GM10847 (cell line): ENCODE data around the gene NDUFA13.

ENCODE experiments used
- POLR2A ChIP-seq: IDR thresholded peaks from 2 replicates; pipeline ENCODE4 v1.6.1; 2011; ENCODE audit not compliant: insufficient read length; ENCODE audit errors: extremely low read depth

The NDUFA13 gene

DNA sequence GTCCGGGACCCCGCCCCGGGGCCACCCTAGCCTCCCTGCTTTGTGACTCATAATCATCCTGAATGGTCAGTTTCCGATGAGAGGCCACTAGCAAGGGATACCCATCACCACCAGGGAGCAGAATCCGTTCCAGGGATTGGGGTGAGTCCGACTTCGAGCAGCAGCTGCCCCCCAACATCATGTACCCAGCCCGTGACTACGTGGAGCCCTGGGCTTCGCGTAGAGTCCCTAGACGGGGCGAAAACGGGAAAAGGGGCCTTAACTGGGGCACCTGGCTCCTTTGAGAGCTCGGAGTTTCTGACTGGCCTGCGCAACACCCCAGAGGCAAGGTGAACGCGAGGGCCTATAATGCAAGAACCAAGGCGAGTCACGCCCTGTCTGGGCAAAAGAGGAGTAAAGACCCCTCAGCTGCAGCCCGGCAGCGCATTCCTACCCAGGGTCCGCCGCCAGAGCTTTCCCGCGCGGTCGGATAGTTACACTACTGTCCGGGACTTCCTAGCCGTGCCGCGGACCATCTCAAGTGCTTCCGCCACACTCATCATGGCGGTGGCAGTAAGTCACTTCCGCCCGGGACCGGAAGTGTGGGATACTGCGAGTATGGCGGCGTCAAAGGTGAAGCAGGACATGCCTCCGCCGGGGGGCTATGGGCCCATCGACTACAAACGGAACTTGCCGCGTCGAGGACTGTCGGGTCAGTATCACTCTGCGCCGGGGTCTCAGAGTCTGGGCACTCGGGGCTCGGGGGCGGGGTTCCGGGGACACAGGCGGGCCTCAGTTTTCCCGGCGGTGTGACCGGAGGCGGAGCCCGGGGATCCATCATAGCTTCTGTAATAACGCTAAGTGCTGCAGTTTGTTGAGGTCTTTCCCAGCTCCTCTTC lies at the start of gene NDUFA13:
Gene NDUFA13 (plus strand): TSS at position 584 of the 878 bp plus-strand sequence. CDS start 14 bp downstream, at position 598.
- peak; percentile 91 for TF ChIP-seq POLR2A

GRCh38 chr19:19468424-19469050 lies 47.5 kb upstream of the NDUFA13 start:
- no peak for TF ChIP-seq POLR2A

- no peak for TF ChIP-seq POLR2A
These were observed 45.4 kb upstream of the NDUFA13 start for GRCh38 chr19:19470579-19470978.

GRCh38 chr19:19471682-19472081 lies 44.3 kb upstream of the NDUFA13 start:
- no peak for TF ChIP-seq POLR2A

- no peak for TF ChIP-seq POLR2A
These were observed 40.8 kb upstream of the NDUFA13 start for GRCh38 chr19:19475015-19475765.

GRCh38 chr19:19475849-19476828 lies 39.9 kb upstream of the NDUFA13 start:
- no peak for TF ChIP-seq POLR2A

GRCh38 chr19:19477705-19478383 lies 38.2 kb upstream of the NDUFA13 start:
- no peak for TF ChIP-seq POLR2A

DNA sequence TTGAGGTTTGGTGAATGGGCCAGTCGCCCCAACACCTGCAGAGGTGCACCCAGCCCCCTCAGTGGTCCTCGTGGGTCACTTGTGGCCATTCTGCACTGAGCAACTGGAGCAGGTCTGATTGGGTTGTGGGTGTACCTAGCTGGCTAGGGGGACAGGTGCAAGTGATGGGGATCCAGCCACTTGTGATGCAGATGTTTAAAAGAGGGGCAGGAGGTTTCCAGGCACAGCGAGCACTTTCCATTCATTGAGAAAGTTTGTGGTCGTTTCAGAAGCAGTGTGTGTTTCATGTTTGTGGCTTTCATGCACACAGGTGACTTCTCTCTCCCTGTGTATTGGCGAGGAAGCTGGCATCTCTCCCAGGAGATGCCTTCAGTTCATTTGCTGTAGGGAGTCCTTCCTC lies 35.3 kb upstream of the NDUFA13 start:
- no peak for TF ChIP-seq POLR2A

GRCh38 chr19:19482809-19483596 lies 33.0 kb upstream of the NDUFA13 start:
- no peak for TF ChIP-seq POLR2A

DNA sequence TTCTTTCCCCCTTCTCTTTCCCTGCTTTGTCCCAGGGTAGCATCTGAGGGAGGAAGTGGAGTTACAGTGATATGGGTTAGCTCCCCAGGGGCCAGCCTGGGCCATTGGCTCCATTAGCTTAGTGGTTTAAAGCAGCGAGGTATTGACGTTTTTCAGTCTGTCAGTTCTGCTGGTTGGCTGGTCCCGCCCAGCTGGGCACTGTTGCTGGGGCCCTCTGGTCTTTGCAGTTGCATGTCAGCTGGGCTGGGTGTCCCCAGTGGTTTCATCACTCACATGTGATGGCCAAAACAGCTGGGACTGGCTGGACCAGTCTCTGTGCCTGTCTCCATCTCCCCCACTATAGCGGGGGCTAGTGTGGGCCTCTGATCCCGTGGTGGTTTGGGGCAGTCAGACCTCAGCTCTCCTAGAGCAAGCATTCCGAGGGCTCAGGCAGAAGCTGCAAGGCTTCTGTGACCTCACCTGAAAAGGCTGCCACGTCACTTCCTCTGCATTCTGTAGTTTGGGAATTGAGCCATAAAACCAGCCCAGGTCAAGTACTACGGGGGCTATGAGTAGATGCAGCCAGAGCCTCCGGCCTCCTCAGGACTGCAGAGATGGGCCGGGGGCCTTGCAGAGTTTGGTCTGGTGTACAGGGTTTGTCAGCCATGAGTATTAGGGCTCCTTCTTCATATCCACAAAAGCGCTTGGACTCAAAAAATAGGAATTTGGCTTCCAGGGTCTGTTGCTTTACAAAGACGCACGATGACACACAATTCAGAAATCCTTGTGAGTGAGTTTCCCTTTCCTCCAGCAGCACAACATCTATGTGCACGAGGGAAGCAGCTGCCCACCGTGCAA lies 30.6 kb upstream of the NDUFA13 start:
- no peak for TF ChIP-seq POLR2A

DNA sequence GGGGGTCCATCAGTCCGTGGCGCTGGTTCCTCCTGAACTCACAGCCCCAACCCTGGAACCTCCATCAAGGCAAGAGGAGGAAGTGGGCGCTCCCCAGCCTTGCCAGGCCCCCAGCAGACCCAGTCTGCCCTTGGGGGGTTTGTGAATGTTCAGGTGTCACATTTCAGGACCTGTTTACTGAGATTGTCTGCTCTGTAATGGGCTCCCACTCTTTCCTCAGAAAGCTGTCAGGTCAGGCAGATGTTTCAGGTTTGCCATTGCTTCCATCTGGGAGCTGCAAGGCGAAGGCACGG lies 30.1 kb upstream of the NDUFA13 start:
- no peak for TF ChIP-seq POLR2A

DNA sequence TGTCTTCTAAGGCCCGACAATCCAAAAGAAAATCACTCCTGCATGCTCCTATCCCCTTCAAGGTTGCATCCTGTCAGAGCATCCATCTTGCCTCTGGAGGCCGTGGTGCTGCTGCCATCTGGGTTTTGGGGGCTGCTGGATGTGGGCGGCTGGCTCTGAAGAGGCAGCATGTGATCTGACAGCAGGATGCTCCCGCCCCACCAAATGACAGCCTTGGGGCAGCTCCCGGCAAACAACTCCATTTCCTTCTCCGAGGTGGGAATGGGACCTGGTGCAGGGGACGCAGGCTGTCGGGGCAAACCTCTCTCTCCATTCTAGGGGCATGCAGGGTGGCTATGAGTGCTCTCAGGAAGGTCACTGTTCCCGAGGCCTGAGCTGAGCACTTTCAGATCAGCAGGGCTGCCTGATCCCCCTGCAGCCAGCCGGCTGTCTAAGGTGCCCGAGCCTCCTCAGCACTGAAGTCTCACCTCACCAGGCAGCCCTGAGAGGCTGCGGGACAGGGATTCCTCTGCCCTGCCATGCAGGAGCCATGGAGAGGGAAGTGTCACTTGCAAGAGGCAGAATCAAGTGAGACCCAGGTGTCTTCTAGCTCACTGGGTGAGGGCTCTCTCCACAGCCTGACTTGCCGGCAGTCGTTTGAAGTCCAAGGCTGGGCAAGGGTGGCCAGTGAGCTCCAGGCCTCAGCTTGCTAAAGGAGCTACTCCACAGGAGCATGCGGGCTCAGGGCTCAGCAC lies 29.5 kb upstream of the NDUFA13 start:
- no peak for TF ChIP-seq POLR2A
